B cell (primary cell): ENCODE results near the gene LAMA3. TPM values are rescaled to one million over a fixed set of nuclear protein-coding genes. Genes with fewer than 3 reads are reported as not detected.

Experiments
- ATAC-seq: fragments of 200-7000 bp; cut with Tn5 transposase; one replicate; pipeline ENCODE4 v1.10.0; 2021; ENCODE audit warnings: low read depth, mild to moderate bottlenecking, moderate number of reproducible peaks, moderate library complexity
- CTCF ChIA-PET: fragments of 350-600 bp; sonication (Branson Sonifier 250); formaldehyde crosslinking; loops from one replicate; lab custom pipeline; 2021; ENCODE audit warnings: antibody characterized with exemption, inconsistent platforms; lab: Charles Lee
- POLR2A ChIA-PET: fragments of 350-600 bp; sonication (Branson Sonifier 250); formaldehyde crosslinking; loops from one replicate; lab custom pipeline; 2021; ENCODE audit warnings: antibody characterized with exemption; lab: Charles Lee
- DNase-seq: peaks from one replicate; pipeline ENCODE4 v3.0.0; 2013
- H2AFZ ChIP-seq: 2 replicates; pipeline ENCODE4 v1.6.1; 2012; ENCODE audit warnings: mild to moderate bottlenecking, low read depth, low read length; ENCODE audit not compliant: insufficient read depth, poor library complexity, severe bottlenecking
- H3K27ac ChIP-seq, 2 donors: 1 replicate in 1 of 2; 2 replicates in 1 of 2; pipeline ENCODE4 v1.5.1; 2012 to 2013; ENCODE audit warnings: low read length in 2 of 2, mild to moderate bottlenecking in 2 of 2, moderate library complexity in 1 of 2
- H3K27me3 ChIP-seq, 4 experiments: fragments of 200-600 bp in 1 of 4; sonication (generic) in 1 of 4; replicated peaks in 1 of 4; 1 replicate in 2 of 4; 2 replicates in 2 of 4; pipeline versions ENCODE4 v1.6.1 to v1.7.0; 2013 to 2016; ENCODE audit warnings: low read length in 3 of 4, mild to moderate bottlenecking in 2 of 4, mixed read lengths in 1 of 4, moderate library complexity in 1 of 4; ENCODE audit not compliant: insufficient read depth in 4 of 4, control insufficient read depth in 3 of 4; ENCODE audit errors: control extremely low read depth in 1 of 4
- H3K36me3 ChIP-seq, 2 experiments: replicated peaks in 1 of 2; 1 replicate in 1 of 2; 2 replicates in 1 of 2; pipeline versions ENCODE4 v1.6.1 to v1.7.1; 2013; ENCODE audit warnings: low read length in 1 of 2; ENCODE audit not compliant: insufficient read depth in 2 of 2, control insufficient read depth in 1 of 2; ENCODE audit errors: control extremely low read depth in 1 of 2, extremely low read depth in 1 of 2
- H3K4me1 ChIP-seq, 2 donors: fragments of 200-600 bp in 1 of 2; sonication (generic) in 1 of 2; 1 replicate in 1 of 2; 2 replicates in 1 of 2; pipeline versions ENCODE4 v1.5.1 to v1.6.1; 2013 to 2017; ENCODE audit warnings: low read length in 2 of 2; ENCODE audit not compliant: control insufficient read depth in 2 of 2, insufficient read depth in 2 of 2
- H3K4me2 ChIP-seq: replicated peaks from 2 replicates; pipeline ENCODE3; 2012; ENCODE audit warnings: mild to moderate bottlenecking, low read depth, low read length; ENCODE audit not compliant: poor library complexity, severe bottlenecking
- H3K4me3 ChIP-seq, 5 experiments: fragments of 200-600 bp in 1 of 5; sonication (generic) in 1 of 5; 1 replicate in 3 of 5; 2 replicates in 2 of 5; pipeline versions ENCODE4 v1.5.1 to v1.7.0; 2011 to 2016; ENCODE audit warnings: low read length in 4 of 5, mild to moderate bottlenecking in 4 of 5, low read depth in 2 of 5, control low read depth in 1 of 5, moderate library complexity in 1 of 5; ENCODE audit not compliant: insufficient read depth in 1 of 5; ENCODE audit errors: control extremely low read depth in 1 of 5, extremely low read depth in 1 of 5
- H3K79me2 ChIP-seq: fragments of 200-600 bp; sonication (generic); one replicate; pipeline ENCODE4 v1.6.0; 2016; ENCODE audit warnings: low read length; ENCODE audit not compliant: control insufficient read depth, insufficient read depth
- H3K9ac ChIP-seq: fragments of 200-600 bp; sonication (generic); 2 replicates; pipeline ENCODE4 v1.6.1; 2017; ENCODE audit warnings: mild to moderate bottlenecking, low read length, moderate library complexity
- H3K9me3 ChIP-seq, 3 donors: one replicate each; pipeline versions ENCODE4 v1.6.1 to v1.7.1; 2013; ENCODE audit warnings: low read length in 2 of 3; ENCODE audit not compliant: control insufficient read depth in 2 of 3, insufficient read depth in 1 of 3; ENCODE audit errors: control extremely low read depth in 1 of 3
- H4K20me1 ChIP-seq: 2 replicates; pipeline ENCODE4 v1.6.0; 2012; ENCODE audit warnings: mild to moderate bottlenecking, low read length; ENCODE audit not compliant: insufficient read depth, control insufficient read depth, poor library complexity, severe bottlenecking
- H3K27ac Mint-ChIP-seq: one replicate; pipeline ENCODE4 v1.8.0; 2021; ENCODE audit warnings: mixed read lengths
- H3K27me3 Mint-ChIP-seq: one replicate; pipeline ENCODE4 v1.8.0; 2021; ENCODE audit warnings: mixed read lengths
- H3K4me1 Mint-ChIP-seq: one replicate; pipeline ENCODE4 v1.8.0; 2021; ENCODE audit warnings: mixed read lengths
- H3K4me3 Mint-ChIP-seq: one replicate; pipeline ENCODE4 v1.8.0; 2021; ENCODE audit warnings: mixed read lengths
- H3K9me3 Mint-ChIP-seq: one replicate; pipeline ENCODE4 v1.8.0; 2022; ENCODE audit warnings: mixed read lengths; ENCODE audit not compliant: insufficient read depth
- CTCF ChIP-seq: fragments of 200-600 bp; IDR thresholded peaks from one replicate; pipeline ENCODE4 v1.8.0; 2022; ENCODE audit warnings: antibody characterized with exemption, mild to moderate bottlenecking
- EZH2 ChIP-seq: IDR thresholded peaks from 2 replicates; pipeline ENCODE4 v1.6.1; 2012; ENCODE audit warnings: borderline replicate concordance, low read depth, mild to moderate bottlenecking, moderate library complexity, low read length; ENCODE audit not compliant: insufficient read depth, poor library complexity, severe bottlenecking
- WGBS: methylation state at CpG from one replicate; pipeline ENCODE4 v1.1.5; 2013; ENCODE audit warnings: missing lambda C conversion rate; ENCODE audit not compliant: insufficient coverage; 5-methylcytosine and 5-hydroxymethylcytosine counted together
- intact Hi-C: fragments of 100-400 bp; cut with micrococcal nuclease; formaldehyde crosslinking; loops from one replicate; pipeline ENCODE4 v1.10.0; 2022
- polyA plus RNA-seq: library from polyadenylated mRNA; depleted of rRNA; stranded (reverse); fragments of >200 nt; gene quantifications from 2 replicates; pipeline ENCODE4 v1.2.3, GENCODE V29; 2012
- total RNA-seq, 2 donors: library from RNA; stranded (reverse); fragments of 120-200 nt in 1 of 2; gene quantifications; 1 replicate in 1 of 2; 2 replicates in 1 of 2; pipeline versions ENCODE4 v1.2.3 to v1.2.4, GENCODE V29; 2013 to 2022

LAMA3 gene
- total and polyA plus RNA-seq, 2 donors (not counting 1 experiment from before 2014, with no cell fraction given) = 0.03 to 0.32 TPM

GRCh38 chr18:23982155-23983079, 293.2 kb downstream of the LAMA3 start:
- Mint-ChIP-seq H3K27me3 (no peaks in the 10 kb centered on the region), H3K4me3 (no peak overlapping the region), H3K27ac (no peak overlapping the region), H3K4me1 (peaks cover 31% of the 10 kb centered on the region), H3K9me3 (no peaks in the 10 kb centered on the region)
- no peak for DNase-seq
- Histone ChIP-seq H3K79me2 (no peaks in the 10 kb centered on the region), H4K20me1 (no peaks in the 10 kb centered on the region), H3K27ac (no peak overlapping the region), H3K36me3 (no peaks in the 10 kb centered on the region), H3K27me3 (no peaks in the 10 kb centered on the region), H3K4me3 (no peak overlapping the region), H2AFZ (no peak overlapping the region), H3K4me2 (peak overlapping the region; percentile 62), H3K9me3 (peaks cover 0 to 4% (median 0%) of the 10 kb centered on the region in 3 donors), H3K9ac (no peak overlapping the region), H3K4me1 (peaks cover 32 to 37% of the 10 kb centered on the region in 2 donors)
- ChIA-PET POLR2A (no interaction called here), CTCF (interaction anchor here (1.3 to 1.5 kb wide), 2 partner anchors 24 to 28 kb away, joined by 3 to 4 read pairs; no protein-coding TSS in a partner anchor)
- WGBS = 92% methylated on average over 15 of the region's 17 CpGs
- intact Hi-C loops = no loop called here
- no peak for ATAC-seq
- no peak for TF ChIP-seq CTCF
- no peak for TF ChIP-seq EZH2

- Mint-ChIP-seq H3K4me1 (peaks cover 24% of the 10 kb centered on the region), H3K4me3 (no peak overlapping the region), H3K27me3 (no peaks in the 10 kb centered on the region), H3K27ac (no peak overlapping the region), H3K9me3 (no peaks in the 10 kb centered on the region)
- Histone ChIP-seq H3K27me3 (no peaks in the 10 kb centered on the region), H4K20me1 (no peaks in the 10 kb centered on the region), H3K36me3 (no peaks in the 10 kb centered on the region), H3K79me2 (no peaks in the 10 kb centered on the region), H3K9me3 (no peaks in the 10 kb centered on the region), H3K27ac (no peak overlapping the region), H3K4me3 (no peak overlapping the region), H3K4me1 (peaks cover 25 to 30% of the 10 kb centered on the region in 2 donors), H2AFZ (no peak overlapping the region), H3K9ac (no peak overlapping the region), H3K4me2 (no peak overlapping the region)
- intact Hi-C loops = no loop called here
- DNase-seq (no peak), ATAC-seq (no peak)
- CTCF ChIA-PET = interaction anchor here (1.5 kb wide), 1 partner anchor 25 kb away, joined by 3 read pairs; no protein-coding TSS in a partner anchor
- POLR2A ChIA-PET = no interaction called here
- TF ChIP-seq EZH2 = no peak
- no peak for TF ChIP-seq CTCF
- WGBS = 71% methylated on average over 1 of the region's 3 CpGs
Measured at GRCh38 chr18:23983112-23983511, 293.9 kb downstream of the LAMA3 start.
